ENCODE results near the gene SEPHS1.
A peak's percentile ranks its signal among the peaks of the same experiment; 100 is the strongest.
"Not testable (repeated sequence)": the region's sequence is repeated elsewhere in the genome, so short reads cannot be mapped to it uniquely, and the experiment has no call there.

Gene SEPHS1

DNA sequence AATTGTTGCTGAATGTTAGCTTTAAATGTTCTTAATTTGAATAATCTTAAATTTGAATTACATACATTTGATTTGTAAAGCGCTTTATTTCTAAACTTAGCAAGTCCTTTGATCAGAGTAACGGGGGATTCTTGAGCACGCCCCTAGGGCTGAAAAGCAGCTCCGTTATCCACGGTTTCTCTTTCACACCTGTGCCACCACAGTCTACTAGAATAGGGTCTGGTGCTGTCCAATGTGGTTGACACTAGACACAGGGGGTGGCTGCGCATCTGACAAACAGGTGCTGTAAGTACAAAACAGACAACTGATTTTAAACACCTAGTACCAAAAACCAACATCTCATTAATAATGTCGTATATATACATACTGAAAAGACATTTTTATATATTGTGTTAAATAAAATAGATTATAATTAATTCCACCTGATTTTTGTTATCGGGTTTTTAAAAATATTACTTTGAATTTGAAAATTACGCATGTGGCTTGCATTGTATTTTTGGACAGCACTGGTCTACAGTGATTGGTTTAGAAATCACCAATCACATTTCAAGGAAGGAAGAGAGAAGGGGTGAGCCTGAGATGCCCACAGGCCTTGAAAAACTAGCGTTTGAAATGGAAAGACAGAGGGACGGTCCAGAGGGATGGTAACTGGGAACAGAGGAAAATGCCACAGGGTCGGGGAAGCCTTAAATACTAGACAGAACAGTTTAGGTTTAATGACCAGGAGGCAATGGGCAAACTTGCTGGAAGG lies 7.3 kb downstream of the SEPHS1 start:
- peak; percentile 100 for ATAC-seq
- peak; percentile 39 to 47 for DNase-seq
- Mint-ChIP-seq H3K4me3 (peak overlapping the region; percentile 16 to 35), H3K9me3 (no peaks in the 10 kb centered on the region), H3K27me3 (no peaks in the 10 kb centered on the region), H3K27ac (peak overlapping the region in 1 of 2 donors; percentile 53), H3K4me1 (peaks cover 55% of the 10 kb centered on the region)

DNA sequence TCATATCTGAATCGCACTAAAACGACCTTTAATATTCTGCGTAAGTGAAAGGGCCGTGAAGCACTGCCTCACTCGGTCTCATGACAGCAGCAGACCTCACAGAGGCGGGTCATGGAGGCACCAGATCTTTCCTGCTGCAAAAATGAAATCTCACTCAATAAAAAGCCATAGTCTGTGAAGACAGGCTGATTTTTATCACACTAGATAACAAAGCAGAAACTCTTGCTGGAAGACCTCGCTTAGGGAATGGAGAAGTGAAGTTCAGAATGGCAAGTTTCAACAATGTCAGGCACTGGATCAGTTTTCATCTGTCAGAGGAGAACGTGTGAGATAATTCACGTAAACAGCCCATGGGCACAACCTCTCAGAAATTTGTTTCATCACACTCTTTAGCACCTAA lies 8.0 kb downstream of the SEPHS1 start:
- H3K27me3 Mint-ChIP-seq = no peaks in the 10 kb centered on the region
- DNase-seq = no peak
- peak overlapping the region in 1 of 2 donors; percentile 35 for H3K4me3 Mint-ChIP-seq
- H3K27ac Mint-ChIP-seq = no peak overlapping the region
- no peak for ATAC-seq
- no peaks in the 10 kb centered on the region for H3K9me3 Mint-ChIP-seq
- peaks cover 48% of the 10 kb centered on the region for H3K4me1 Mint-ChIP-seq

DNA sequence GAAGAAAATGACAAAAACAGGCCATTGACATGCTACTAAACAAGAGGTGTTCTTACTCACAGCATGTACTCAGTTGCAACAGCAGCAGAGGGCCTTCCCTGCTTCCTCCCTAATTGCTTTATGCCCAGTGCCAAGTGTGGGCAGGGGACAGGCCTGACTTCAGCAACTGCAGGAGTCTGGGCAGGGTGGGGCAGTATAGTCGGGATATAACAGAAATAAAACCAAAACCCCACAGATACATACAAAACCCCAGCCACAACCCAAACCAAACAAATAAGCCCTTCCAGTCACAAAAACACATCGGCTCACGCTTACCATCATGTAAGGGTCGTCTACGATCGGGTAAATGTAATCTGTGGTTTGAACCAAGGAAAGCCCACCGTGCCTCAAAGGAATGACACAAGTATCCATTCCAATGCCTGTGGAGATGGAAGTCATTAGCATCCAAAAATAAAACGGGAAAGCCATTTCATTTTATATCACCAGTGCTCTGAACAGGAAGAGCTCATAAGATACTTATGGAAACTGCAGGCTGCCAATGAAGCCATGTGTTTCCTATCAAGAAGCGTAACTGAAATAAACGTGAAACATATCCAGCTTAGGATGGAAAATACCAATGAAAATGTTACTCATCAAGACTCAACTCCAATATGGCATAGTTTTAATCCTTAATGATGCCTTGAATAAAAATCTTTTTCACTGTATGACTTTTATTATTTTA lies 9.5 kb downstream of the SEPHS1 start:
- H3K4me1 Mint-ChIP-seq = peaks cover 36% of the 10 kb centered on the region
- H3K27me3 Mint-ChIP-seq = no peaks in the 10 kb centered on the region
- H3K27ac Mint-ChIP-seq = no peak overlapping the region
- DNase-seq (no peak), ATAC-seq (no peak)
- H3K9me3 Mint-ChIP-seq = no peaks in the 10 kb centered on the region
- H3K4me3 Mint-ChIP-seq = no peak overlapping the region

DNA sequence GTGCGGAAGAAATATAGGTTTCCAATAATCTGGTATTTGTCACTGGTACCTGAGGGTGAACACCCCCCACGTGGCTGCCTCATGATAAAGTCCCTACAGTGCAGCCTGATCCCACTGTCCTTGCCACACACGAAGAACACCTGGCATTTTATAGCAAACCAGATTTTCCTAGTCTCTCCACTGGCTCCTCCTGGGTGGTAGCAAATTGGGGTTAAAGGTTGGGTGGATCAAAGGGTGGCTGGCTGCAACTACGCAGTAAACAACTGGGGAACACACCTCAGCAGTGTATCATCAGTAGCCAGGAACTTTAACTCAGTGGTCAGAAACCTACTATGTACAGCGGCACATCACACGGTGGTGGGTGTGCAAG lies 10.3 kb downstream of the SEPHS1 start:
- Mint-ChIP-seq H3K4me1 (peaks cover 32% of the 10 kb centered on the region), H3K27me3 (no peaks in the 10 kb centered on the region), H3K4me3 (no peak overlapping the region), H3K27ac (peak overlapping the region in 1 of 2 donors; percentile 82), H3K9me3 (no peaks in the 10 kb centered on the region)
- ATAC-seq (no peak), DNase-seq (no peak)

DNA sequence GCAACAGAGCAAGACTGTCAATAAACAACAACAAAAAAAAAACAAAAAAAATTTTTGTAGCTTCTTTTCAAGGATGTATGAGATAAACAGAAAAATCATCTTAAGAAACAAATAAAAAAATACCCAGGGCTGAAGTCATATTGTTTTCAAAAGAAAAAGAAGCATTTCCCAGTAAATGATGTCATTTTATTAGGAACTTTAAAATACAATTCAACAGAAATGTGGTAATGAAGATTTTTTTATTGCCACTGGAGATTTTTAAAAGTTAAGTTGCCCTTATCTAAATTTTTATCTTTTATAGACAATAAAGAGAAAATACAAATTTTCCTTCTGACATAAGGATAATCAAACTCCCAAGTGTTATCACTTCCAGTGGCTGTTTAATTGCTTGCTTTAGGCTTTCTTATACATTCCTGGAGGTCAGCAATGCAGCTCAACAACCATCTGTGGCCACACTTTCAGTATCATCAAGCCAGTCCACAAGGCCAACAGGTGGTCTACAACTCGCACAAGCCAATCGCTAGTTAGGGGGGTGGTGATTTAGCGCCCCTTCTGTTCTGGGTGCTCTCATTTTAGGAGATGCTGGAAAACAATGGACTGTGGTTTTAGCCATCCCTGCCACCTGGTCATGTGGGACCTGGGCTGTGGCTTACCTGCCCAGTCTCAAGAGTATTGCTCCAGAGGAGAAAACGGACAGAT lies 10.8 kb downstream of the SEPHS1 start:
- ATAC-seq (no peak), DNase-seq (no peak)
- no peaks in the 10 kb centered on the region for H3K27me3 Mint-ChIP-seq
- no peaks in the 10 kb centered on the region for H3K9me3 Mint-ChIP-seq
- no peak overlapping the region for H3K4me3 Mint-ChIP-seq
- peaks cover 32% of the 10 kb centered on the region for H3K4me1 Mint-ChIP-seq
- no peak overlapping the region for H3K27ac Mint-ChIP-seq

DNA sequence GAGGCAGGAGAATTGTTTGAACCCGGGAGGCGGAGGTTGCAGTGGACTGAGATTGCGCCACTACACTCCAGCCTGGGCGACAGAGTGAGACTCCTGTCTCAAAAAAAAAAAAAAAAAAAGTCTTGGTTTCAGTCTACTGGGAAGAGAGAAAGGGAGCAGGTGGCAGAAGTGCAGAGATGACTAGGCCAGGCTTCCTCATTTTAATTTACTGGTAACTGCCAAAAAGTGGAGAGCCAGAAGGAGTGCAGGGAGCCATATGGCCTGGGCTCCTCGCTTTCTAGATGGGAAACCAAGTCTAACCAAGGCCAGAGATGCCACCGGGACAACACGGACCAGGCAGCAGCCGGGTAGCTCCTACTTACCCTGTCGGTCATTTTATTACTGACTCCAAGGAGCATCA lies 12.2 kb downstream of the SEPHS1 start:
- H3K4me3 Mint-ChIP-seq = no peak overlapping the region
- DNase-seq (no peak), ATAC-seq (no peak)
- no peak overlapping the region for H3K27ac Mint-ChIP-seq
- H3K4me1 Mint-ChIP-seq = peaks cover 23% of the 10 kb centered on the region
- H3K9me3 Mint-ChIP-seq = no peaks in the 10 kb centered on the region
- no peaks in the 10 kb centered on the region for H3K27me3 Mint-ChIP-seq

DNA sequence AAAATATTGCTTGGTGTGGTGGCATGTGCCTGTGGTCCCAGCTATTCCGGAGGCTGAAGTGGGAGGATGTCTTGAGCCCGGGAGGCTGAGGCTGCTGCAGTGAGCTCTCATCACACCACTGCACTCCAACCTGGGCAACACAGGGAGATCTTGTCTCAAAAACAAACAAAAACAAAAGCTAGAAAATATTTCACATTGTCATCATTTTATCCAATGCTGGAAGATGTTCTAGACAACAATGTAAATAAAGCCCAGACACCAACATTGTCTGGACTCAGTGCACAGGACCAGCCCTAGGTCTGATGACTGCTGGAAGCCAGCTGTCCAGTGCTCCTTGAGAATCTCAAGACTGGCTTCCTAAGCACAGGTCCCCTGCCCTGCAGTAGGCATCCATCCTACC lies 13.5 kb downstream of the SEPHS1 start:
- peaks cover 12% of the 10 kb centered on the region for H3K4me1 Mint-ChIP-seq
- H3K4me3 Mint-ChIP-seq = no peak overlapping the region
- H3K9me3 Mint-ChIP-seq = no peaks in the 10 kb centered on the region
- no peak overlapping the region for H3K27ac Mint-ChIP-seq
- DNase-seq = no peak
- ATAC-seq = no peak
- H3K27me3 Mint-ChIP-seq = no peaks in the 10 kb centered on the region

DNA sequence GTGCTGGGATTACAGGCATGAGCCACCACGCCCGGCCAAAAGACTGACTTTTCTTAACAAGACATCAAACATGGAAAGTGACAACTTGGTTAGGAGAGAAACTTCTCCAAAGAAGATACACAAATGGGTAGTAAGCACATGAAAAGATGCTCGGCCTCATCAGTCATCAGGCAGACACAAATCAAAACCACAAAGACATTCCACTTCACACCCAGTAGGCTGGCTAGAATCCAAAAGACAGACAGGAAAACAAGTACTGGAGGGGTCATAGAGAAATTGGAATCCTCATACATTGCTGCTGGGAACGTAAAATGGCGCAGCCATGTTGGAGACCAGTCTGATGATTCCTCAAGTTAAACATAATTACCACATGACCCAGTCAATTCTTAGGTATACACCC lies 16.4 kb downstream of the SEPHS1 start:
- Mint-ChIP-seq H3K27ac (no peak overlapping the region), H3K27me3 (no peaks in the 10 kb centered on the region), H3K9me3 (no peaks in the 10 kb centered on the region), H3K4me1 (no peaks in the 10 kb centered on the region), H3K4me3 (no peak overlapping the region)
- DNase-seq = no peak
- ATAC-seq = no peak

DNA sequence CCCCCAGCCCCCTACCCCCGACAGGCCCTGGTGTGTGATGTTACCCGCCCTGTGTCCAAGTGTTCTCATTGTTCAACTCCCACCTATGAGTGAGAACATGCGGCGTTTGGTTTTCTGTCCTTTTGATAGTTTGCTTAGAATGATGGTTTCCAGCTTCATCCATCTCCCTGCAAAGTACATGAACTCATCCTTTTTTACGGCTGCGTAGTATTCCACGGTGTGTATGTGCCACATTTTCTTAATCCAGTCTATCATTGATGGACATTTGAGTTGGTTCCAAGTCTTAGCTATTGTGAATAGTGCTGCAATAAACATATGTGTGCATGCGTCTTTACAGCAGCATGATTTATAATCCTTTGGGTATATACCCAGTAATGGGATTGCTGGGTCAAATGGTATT lies 17.1 kb downstream of the SEPHS1 start:
- not testable (repeated sequence) for H3K4me1 Mint-ChIP-seq, H3K27me3 Mint-ChIP-seq, H3K4me3 Mint-ChIP-seq, DNase-seq, ATAC-seq, H3K27ac Mint-ChIP-seq, H3K9me3 Mint-ChIP-seq

DNA sequence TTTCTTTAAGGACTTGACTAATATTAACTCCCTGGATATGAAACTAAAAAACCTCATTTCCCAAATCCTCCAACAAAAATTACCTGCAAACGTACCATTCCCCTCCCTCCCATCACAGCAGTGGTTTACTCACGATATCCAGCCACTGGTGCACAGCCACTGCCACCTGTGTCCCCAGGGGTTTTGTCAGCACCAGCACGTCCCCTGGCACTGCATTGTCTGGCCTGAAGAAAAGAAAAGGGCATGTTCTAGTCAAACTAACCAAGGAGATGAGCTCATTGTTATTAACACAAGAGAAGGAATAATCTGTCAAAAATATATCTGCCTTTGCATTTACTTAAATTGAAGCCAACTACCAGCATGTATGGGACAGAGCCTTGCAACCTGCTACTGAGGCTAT lies 18.5 kb downstream of the SEPHS1 start:
- no peak for ATAC-seq
- no peak for DNase-seq
- H3K9me3 Mint-ChIP-seq = no peaks in the 10 kb centered on the region
- H3K27me3 Mint-ChIP-seq = no peaks in the 10 kb centered on the region
- no peaks in the 10 kb centered on the region for H3K4me1 Mint-ChIP-seq
- no peak overlapping the region for H3K4me3 Mint-ChIP-seq
- H3K27ac Mint-ChIP-seq = no peak overlapping the region

DNA sequence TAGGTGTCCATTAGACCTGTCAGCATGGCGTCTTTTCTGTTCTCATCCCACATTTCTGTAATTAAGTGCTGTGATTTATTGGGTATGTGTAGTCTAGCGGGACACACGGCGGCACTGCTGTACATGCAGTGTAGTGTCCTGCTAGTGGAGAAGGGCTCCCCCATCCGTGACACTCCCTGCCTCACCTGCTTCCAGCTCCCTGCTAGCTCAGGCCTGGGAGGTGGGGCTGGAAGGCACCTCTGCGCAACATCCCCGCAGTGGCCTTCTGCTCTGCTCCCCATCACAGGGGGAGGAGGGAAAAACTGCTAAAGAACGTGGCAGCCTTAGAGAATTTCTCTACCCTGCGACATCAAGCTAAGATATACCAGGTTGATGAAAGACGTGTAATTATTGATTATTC lies 19.5 kb downstream of the SEPHS1 start:
- H3K27ac Mint-ChIP-seq = no peak overlapping the region
- no peaks in the 10 kb centered on the region for H3K27me3 Mint-ChIP-seq
- no peak overlapping the region for H3K4me3 Mint-ChIP-seq
- H3K9me3 Mint-ChIP-seq = no peaks in the 10 kb centered on the region
- H3K4me1 Mint-ChIP-seq = no peaks in the 10 kb centered on the region
- no peak for ATAC-seq
- DNase-seq = no peak

DNA sequence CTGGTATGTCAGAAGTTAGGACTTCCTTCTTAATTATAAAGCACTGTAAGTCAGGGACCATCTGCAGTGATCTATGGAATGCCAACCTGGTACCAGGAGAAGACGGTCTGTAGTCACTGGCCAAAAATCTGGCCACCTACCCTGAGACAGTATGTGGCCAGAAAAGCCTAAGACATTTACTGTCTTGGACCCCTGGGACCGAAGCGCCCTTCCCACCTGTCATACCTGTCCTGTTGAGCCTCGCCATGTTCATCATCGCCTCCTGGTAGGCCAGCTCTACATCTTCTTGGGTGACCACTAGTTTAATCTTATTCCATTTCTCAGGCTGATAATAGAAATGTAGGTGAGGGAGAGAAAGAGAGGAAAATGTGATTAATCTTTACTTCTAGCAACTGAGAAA lies 20.0 kb downstream of the SEPHS1 start:
- Mint-ChIP-seq H3K9me3 (no peaks in the 10 kb centered on the region), H3K27me3 (no peaks in the 10 kb centered on the region), H3K4me1 (no peaks in the 10 kb centered on the region), H3K27ac (peak overlapping the region in 1 of 2 donors; percentile 15), H3K4me3 (no peak overlapping the region)
- no peak for DNase-seq
- no peak for ATAC-seq

DNA sequence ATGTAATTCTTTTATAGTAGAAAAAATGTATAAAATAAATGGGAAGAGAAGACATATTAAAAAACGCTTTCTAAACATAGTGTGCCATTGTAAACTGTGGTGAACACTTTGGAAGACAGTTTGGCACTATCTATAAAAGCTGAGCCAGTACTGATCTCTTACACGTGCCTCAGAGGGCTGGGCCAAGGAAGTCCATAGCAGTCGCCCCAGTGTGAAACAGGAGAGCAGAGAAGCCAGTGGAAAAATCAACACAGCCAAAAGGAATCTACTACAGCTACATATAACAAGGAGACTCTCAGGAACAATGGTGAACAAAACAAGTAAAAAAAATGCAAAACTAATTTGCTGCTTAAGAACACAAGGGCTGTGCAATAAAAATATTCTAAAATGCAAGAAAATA lies 20.6 kb downstream of the SEPHS1 start:
- Mint-ChIP-seq H3K27me3 (no peaks in the 10 kb centered on the region), H3K27ac (no peak overlapping the region), H3K9me3 (no peaks in the 10 kb centered on the region), H3K4me1 (no peaks in the 10 kb centered on the region), H3K4me3 (no peak overlapping the region)
- no peak for DNase-seq
- ATAC-seq = no peak

DNA sequence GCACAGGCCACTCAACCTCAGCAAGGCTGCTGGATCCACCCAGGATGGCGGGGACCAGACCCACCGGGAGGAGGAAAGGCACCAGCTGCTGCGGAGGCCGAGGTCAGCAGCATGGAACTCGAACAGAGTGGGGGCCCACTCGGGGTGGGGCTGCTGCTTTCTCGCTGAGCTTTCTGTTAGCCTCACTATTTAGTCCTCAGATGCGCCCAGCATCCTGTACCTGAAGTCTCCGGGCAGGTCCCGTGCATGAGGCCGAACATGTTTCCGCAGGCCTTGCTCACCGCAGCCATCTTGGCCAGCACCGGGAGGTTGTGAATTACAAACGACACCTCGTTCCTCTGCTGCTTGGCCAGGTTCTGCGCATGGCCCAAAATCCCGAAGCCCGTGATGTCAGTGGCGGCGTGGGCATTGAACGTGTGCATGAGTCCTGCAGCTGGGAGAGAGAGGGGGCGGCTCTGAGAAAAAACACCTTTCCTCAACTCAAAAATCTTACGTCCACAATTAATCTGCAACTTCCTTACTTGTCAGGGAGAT lies 25.4 kb downstream of the SEPHS1 start:
- no peaks in the 10 kb centered on the region for H3K9me3 Mint-ChIP-seq
- no peaks in the 10 kb centered on the region for H3K27me3 Mint-ChIP-seq
- H3K27ac Mint-ChIP-seq = no peak overlapping the region
- DNase-seq (no peak), ATAC-seq (no peak)
- H3K4me3 Mint-ChIP-seq = no peak overlapping the region
- no peaks in the 10 kb centered on the region for H3K4me1 Mint-ChIP-seq

DNA sequence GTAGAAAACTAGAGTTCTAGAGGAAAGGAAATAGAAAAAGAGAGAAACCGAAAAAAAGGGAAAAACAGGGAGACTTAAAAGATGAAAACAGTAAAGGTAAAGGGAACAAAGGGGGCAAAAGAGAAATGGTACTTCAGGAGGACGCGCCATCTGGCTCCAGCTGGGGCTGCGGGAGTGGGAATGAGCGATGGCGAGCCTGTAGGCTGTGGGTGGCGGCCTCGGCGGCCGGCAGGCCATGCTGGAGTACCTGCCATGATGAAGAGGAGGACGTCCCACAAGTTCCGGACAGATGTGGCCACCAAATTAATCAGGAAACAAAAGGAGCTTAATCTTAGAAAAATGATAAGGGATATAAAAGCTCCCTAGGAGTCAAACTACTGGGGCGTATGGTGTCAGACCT lies 26.5 kb downstream of the SEPHS1 start:
- H3K27ac Mint-ChIP-seq = peak overlapping the region; percentile 55
- ATAC-seq = no peak
- no peaks in the 10 kb centered on the region for H3K4me1 Mint-ChIP-seq

DNA sequence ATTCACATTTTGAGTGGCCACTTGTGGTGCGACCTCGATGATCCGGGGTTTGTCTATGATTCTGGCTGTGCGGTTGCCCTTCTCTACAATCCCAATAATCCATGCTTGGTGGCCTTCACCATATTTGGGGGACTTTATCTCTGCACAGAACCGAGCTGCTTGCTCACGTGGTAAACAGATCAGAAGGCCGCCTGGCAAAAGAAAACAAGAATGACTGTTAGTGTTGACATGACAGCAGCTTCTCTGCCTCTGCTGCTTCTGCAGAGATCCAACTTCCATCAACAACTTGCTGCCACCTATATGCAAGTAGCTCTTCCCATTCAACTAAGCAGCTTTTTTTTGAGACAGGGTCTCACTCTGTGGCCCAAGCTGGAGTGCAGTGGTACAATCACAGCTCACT lies 28.9 kb downstream of the SEPHS1 start:
- peak overlapping the region in 1 of 2 donors; percentile 56 for H3K27ac Mint-ChIP-seq
- no peak overlapping the region for H3K4me3 Mint-ChIP-seq
- no peaks in the 10 kb centered on the region for H3K4me1 Mint-ChIP-seq
- H3K27me3 Mint-ChIP-seq = no peaks in the 10 kb centered on the region
- DNase-seq (no peak), ATAC-seq (no peak)
- no peaks in the 10 kb centered on the region for H3K9me3 Mint-ChIP-seq

More for the DNA sequence above, 26.5 kb downstream of the SEPHS1 start:
- Mint-ChIP-seq H3K4me3 (no peak overlapping the region), H3K27me3 (no peaks in the 10 kb centered on the region), H3K9me3 (no peaks in the 10 kb centered on the region)
- DNase-seq = no peak

All from stimulated activated naive CD8-positive, alpha-beta T cell treated with anti-CD3 and anti-CD28 coated beads, Interleukin-15, amount 100 ng/mL, for 72 hours (primary cell).